Bone marrow (tissue), 2 donors: ENCODE data around the gene PDGFRA.
"Not testable (repeated sequence)": the region's sequence is repeated elsewhere in the genome, so short reads cannot be mapped to it uniquely, and the experiment has no call there.

Experiments
- DNase-seq, 2 donors: peaks; one replicate each; lab custom pipeline; 2025; lab: John Stamatoyannopoulos, UW

The PDGFRA gene

GRCh38 chr4:54227256-54228055, 1.6 kb upstream of the PDGFRA start:
- DNase-seq = no peak

- peak in 1 of 2 donors; percentile 24 for DNase-seq
These were observed 1.0 kb upstream of the PDGFRA start for GRCh38 chr4:54228056-54228527.

GRCh38 chr4:54228546-54228945, 547 bp upstream of the PDGFRA start:
- no peak for DNase-seq

GRCh38 chr4:54229631-54230483, 764 bp downstream of the PDGFRA start:
- no peak for DNase-seq

- peak in 1 of 2 donors; percentile 9 for DNase-seq
These were observed 1.7 kb downstream of the PDGFRA start for GRCh38 chr4:54230484-54231418.

GRCh38 chr4:54231419-54231767, 2.3 kb downstream of the PDGFRA start:
- no peak for DNase-seq

- DNase-seq = no peak
These were observed 2.9 kb downstream of the PDGFRA start for GRCh38 chr4:54231768-54232688.

- DNase-seq = peak; percentile 67 to 68
These were observed 4.2 kb downstream of the PDGFRA start for GRCh38 chr4:54233277-54233696.

- peak; percentile 56 to 63 for DNase-seq
These were observed 4.8 kb downstream of the PDGFRA start for GRCh38 chr4:54233697-54234496.

- peak in 1 of 2 donors; percentile 40 for DNase-seq
These were observed 5.6 kb downstream of the PDGFRA start for GRCh38 chr4:54234497-54235205.

GRCh38 chr4:54236316-54236715, 7.2 kb downstream of the PDGFRA start:
- DNase-seq = not testable (repeated sequence)

GRCh38 chr4:54237770-54238169, 8.7 kb downstream of the PDGFRA start:
- DNase-seq = no peak

- no peak for DNase-seq
These were observed 9.3 kb downstream of the PDGFRA start for GRCh38 chr4:54238389-54238788.

GRCh38 chr4:54241268-54241823, 12.3 kb downstream of the PDGFRA start:
- not testable (repeated sequence) for DNase-seq

GRCh38 chr4:54243541-54243940, 14.4 kb downstream of the PDGFRA start:
- not testable (repeated sequence) for DNase-seq

GRCh38 chr4:54252312-54252711, 23.2 kb downstream of the PDGFRA start:
- DNase-seq = not testable (repeated sequence)

- DNase-seq = no peak
These were observed 25.2 kb downstream of the PDGFRA start for GRCh38 chr4:54254116-54254914.

- no peak for DNase-seq
These were observed 25.8 kb downstream of the PDGFRA start for GRCh38 chr4:54254915-54255246.
